Activated T-cell treated with anti-CD3 and anti-CD28 coated beads, Interleukin-2, amount 50 U/mL, for 48 hours (primary cell): ENCODE measurements around the gene LIPG.
"Not testable (repeated sequence)": the region's sequence is repeated elsewhere in the genome, so short reads cannot be mapped to it uniquely, and the experiment has no call there.

Source experiments
- DNase-seq, 2 experiments: peaks; one replicate each; pipeline ENCODE4 v3.0.0-alpha.2; 2020

LIPG gene

GRCh38 chr18:49546719-49547273 lies 15.1 kb upstream of the LIPG start:
- no peak for DNase-seq

DNA sequence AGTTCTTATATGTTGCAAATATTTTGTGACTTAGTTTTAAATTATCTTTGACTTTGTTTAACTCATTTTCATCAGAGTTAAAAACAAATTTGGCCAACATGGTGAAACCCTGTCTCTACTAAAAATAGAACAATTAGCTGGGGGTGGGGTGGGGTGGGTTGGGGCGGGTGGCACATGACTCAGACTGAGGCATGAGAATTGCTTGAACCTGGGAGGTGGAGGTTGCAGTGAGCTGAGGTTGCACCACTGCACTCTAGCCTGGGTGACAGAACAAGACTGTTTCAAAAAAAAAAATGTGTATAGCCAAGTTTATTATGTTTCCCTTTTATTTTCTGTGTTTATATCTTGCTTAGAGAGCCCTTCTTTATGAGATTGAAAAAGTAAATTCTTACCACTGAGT lies 14.2 kb upstream of the LIPG start:
- no peak for DNase-seq

GRCh38 chr18:49548229-49548636 lies 13.6 kb upstream of the LIPG start:
- DNase-seq = no peak

GRCh38 chr18:49550621-49551339 lies 11.1 kb upstream of the LIPG start:
- no peak for DNase-seq

- no peak for DNase-seq
Measured at GRCh38 chr18:49553003-49553402, 8.9 kb upstream of the LIPG start.

- no peak for DNase-seq
Measured at GRCh38 chr18:49555641-49556040, 6.2 kb upstream of the LIPG start.

DNA sequence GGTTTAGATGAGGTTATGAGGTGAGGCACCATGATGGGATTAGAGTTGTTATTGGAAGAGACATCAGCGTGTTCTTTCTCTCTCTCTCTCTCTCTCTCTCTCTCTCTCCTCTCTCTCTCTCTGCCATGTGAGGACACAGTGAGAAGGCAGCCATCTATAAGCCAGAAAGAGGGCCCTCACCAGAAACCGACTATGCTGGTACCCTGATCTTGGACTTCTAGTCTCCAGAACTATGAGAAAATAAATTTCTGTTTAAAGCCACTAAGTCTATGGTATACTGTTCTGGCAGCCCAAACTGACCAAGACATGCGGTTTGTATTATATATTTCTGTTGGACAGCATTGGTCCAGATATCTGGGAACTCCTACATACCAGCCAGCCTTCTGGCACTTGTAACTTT lies 3.5 kb upstream of the LIPG start:
- no peak for DNase-seq

GRCh38 chr18:49559326-49559931 lies 2.4 kb upstream of the LIPG start:
- DNase-seq = not testable (repeated sequence)

GRCh38 chr18:49560277-49560623 lies 1.6 kb upstream of the LIPG start:
- no peak for DNase-seq

DNA sequence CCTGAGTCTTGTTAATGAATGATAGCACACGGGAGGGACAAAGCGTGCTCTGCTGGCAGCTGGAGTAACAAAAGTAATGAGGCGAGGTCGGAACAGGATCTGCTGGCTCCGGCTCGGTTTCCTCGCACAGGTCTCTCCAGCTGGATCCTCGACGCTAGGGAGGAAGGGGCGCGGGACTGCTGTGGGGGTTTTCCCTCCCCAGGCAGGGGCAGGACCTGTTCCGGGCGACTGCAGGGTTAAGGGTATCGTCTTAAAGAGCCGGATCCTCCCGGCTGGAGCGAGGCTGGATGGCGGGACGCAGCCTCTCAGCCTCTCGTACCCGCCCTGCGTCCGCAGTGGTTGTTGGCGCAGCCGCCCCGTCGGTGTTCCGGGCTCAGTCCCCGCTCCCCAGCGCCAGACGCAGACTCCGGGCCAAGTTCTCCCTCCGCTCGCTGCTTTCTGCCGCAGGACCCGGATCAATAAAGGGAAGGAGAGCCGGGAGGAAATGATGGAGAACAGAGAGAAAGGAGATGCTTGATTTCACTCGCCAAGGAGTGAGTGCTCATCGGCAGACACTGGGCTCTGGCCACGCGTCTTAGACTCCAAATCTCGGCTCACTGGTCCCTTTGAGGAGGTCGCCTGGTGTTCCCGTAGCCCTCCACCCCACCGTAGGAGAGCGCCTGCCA lies 1.1 kb upstream of the LIPG start:
- peak in 1 of 2 experiments; percentile 25 for DNase-seq

DNA sequence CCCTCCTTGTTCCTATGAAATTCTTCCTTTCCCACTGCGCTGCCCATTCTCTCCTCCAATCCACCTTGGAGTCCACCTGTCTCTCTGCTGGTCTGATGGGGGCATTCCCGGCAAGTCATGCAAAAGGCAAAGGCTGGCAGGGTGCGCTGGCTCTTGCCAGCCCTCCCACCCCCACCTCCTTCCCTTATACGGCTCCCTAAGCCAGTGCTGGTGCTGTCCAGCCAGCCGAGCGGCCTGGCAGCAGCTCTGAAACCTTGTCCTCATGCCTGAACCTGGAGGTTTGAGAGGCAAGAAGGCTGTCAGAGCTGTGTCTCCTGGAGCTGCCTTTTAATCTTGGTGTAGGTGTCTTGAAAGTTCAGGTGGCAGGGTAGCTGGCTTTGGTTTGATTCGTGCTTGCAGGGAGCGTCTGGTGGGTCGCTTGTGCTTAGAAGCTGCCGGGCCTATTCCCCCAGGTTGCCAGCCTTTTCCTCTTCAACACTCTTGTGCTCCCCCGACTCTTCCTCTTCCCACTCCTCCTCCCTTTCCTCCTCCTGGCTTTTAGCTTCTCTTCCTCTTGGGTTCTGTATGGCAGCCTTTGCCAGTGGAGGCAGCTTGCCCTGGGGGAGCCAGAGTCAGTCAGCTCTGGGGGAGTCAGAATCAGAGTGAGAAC lies 748 bp downstream of the LIPG start:
- peak in 1 of 2 experiments; percentile 20 for DNase-seq

GRCh38 chr18:49563130-49563540 lies 1.3 kb downstream of the LIPG start:
- DNase-seq = peak; percentile 23 to 26

- no peak for DNase-seq
Measured at GRCh38 chr18:49563701-49564517, 2.1 kb downstream of the LIPG start.

- DNase-seq = no peak
Measured at GRCh38 chr18:49564518-49564834, 2.6 kb downstream of the LIPG start.

- no peak for DNase-seq
Measured at GRCh38 chr18:49565101-49565500, 3.2 kb downstream of the LIPG start.

- DNase-seq = no peak
Measured at GRCh38 chr18:49565612-49566011, 3.8 kb downstream of the LIPG start.

DNA sequence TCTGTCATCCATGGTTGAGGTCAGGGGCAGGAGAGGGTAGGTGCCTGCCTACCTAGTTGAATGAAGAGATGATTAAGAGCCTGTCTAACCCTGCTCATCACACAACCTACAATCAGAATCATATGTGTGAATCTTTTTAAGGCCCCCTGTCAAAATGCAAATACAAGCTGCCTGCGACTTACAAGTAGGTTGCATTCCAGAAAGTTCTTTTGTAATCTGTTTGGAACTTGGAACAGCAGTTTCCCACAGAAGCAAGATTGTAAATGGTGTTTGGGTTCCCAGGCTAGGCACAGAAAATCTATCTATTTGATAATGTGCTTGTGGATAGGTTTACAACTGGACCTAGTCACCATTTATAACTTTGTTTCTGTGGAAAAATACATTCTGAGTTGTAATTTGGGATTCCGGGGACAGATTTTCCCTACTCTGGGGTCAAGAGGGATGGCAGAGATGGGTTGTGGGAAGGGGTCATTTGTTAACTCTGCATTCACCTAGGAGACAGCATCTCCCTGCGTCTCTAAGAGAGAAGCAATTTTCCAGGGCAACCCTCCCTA lies 4.4 kb downstream of the LIPG start:
- DNase-seq = no peak

DNA sequence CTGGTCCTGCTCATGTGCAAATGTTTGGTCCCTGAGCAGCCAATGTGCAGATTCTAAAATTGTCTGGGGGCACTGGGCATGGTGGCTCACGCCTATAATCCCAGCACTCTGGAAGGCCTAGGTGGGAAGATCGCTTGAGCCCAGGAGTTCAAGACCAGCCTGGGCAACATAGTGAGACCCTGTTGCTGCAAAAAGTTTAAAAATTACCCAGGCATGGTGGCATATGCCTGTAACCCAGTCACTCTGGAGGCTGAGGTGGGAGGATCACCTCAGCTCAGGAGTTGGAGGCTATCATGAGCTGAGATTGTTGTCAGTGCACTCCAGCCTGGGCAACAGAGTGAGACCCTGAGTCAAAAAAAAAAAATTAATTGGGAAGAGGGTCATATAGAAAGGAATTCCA lies 5.1 kb downstream of the LIPG start:
- DNase-seq = no peak

DNA sequence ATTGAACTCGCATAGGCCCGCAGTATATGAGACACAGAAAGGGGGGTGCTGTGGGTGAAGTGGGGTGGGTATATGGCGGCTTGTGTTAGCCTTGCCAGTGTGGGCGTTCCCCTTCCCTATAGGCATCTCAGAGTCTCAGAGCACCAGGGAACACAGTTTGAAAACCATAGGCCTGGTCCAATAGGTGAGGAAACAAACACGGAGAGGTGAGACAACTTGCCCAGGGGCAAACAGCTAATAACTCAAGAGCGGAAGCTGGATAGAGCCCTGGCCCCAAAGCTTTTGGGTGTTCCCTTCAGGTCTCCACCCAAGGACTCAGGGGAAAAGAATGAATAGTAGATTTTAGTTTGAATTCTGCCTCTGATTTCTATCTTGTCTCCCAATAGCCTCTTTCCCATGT lies 7.9 kb downstream of the LIPG start:
- no peak for DNase-seq

DNA sequence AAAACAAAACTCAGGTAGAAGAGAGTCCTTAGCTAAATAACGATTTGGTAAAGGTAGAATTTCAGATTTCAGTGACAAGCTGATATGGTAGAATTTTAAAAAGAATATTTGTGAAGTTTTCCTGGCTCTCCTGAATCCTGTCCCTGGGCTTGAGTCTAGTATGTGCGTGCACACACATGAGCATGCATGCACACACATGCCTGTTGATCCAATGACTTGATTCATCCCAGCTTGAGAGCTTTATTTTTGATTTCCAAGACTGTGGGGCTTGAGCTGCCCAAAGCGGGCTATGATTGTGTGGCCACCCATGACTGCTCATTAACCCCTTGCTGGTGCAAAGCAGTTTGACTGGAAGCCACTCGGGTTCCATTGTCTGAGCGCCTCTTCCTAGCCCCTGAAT lies 9.0 kb downstream of the LIPG start:
- DNase-seq = no peak

DNA sequence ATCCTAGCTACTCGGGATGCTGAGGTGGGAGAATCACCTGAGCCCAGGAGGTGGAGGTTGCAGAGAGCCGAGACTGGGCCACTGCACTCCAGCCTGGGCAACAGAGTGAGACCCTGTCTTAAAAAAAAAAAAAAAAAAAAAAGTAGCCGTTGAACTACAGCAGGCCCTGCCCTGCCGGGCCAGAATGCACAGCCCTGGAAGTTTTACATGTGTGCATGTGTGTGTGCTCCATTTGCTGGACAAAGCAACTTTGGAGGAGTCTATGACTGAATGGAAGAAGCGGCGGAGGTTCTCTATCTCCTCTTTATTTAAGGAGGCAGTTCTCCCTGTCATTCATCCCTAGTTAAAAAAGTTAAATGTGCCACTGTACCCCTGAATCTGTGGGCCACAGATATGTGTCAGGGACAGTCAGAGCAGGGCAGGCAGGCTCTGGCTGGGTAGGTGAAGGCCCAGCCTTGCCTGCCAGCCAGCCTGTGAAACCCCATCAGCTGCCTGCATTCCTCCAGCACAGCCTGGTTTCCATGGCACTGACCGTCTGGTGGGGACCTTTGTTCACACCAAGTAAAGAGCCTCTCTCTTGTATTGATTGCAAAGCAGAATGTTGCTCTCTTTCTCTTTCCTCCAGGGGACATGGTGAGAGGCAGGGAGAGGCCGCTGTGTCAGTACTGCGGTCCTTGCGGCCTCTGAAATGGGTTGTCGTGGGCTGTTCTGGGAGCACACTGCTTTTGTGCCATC lies 10.9 kb downstream of the LIPG start:
- no peak for DNase-seq

GRCh38 chr18:49573835-49574234 lies 12.0 kb downstream of the LIPG start:
- DNase-seq = no peak
